Measurements from ENCODE around the gene OSBPL6. TPM values are rescaled to one million over a fixed set of nuclear protein-coding genes. Genes with fewer than 3 reads are reported as not detected.
"Not testable (repeated sequence)": the region's sequence is repeated elsewhere in the genome, so short reads cannot be mapped to it uniquely, and the experiment has no call there.

OSBPL6 gene
- total and polyA plus RNA-seq, 10 of the 15 experiments (the other 5 are each of a cell fraction or from before 2014, with no cell fraction given): 0.01 to 0.08 (median 0.03) TPM; not detected in 5

GRCh38 chr2:178350051-178350450 is 155.7 kb downstream of the OSBPL6 start:
- no peak overlapping the region for H3K4me3 ChIP-seq
- intact Hi-C loops (cut with micrococcal nuclease; ENCODE audit: unreplicated experiment) (no loop called here), in situ Hi-C loops (cut with MboI) (no loop called here)
- ChIA-PET SMC1A (ENCODE audit: uncharacterized antibody, unreplicated experiment) (interaction anchor here (1.0 kb wide), 1 partner anchor 9 kb away, joined by 3 read pairs; no protein-coding TSS in a partner anchor), RAD21 (ENCODE audit: unreplicated experiment) (no interaction called here), POLR2A (no interaction called here), CTCF (no interaction called here)
- no peak for TF ChIP-seq SPI1 (IDR thresholded peaks at IDR 0.05; ENCODE audit: borderline replicate concordance, insufficient read depth, low read depth, low read length)
- TF ChIP-seq HDAC6 (IDR thresholded peaks at IDR 0.05; ENCODE audit: unreplicated experiment): no peak
- no peak overlapping the region for H2AFZ ChIP-seq (ENCODE audit: control insufficient read depth, low read depth, low read length)
- no peaks in the 10 kb centered on the region for H3K4me1 ChIP-seq (ENCODE audit: control insufficient read depth, insufficient read depth, low read length)
- ATAC-seq (no peak), DNase-seq (ENCODE audit: low read depth, low spot score) (no peak), FAIRE-seq (no peak)
- no TSS peak for BruUV-seq (replicated peaks)
- H4K20me1 ChIP-seq (ENCODE audit: control insufficient read depth, insufficient read depth): no peaks in the 10 kb centered on the region
- no peak overlapping the region for H3K27ac ChIP-seq (ENCODE audit: control insufficient read depth, insufficient read depth)
- H3K27me3 ChIP-seq (replicated peaks in 1 of 2; ENCODE audit: control insufficient read depth in 2 of 2, insufficient read depth in 2 of 2, low read length in 1 of 2): peaks cover 0 to 2% of the 10 kb centered on the region in 2 experiments; a peak in 1 of 4 replicates
- H3K9ac ChIP-seq (ENCODE audit: control insufficient read depth, insufficient read depth, low read length): no peak overlapping the region
- no peaks in the 10 kb centered on the region for H3K79me2 ChIP-seq (ENCODE audit: control insufficient read depth, insufficient read depth, low read length)
- H3K4me2 ChIP-seq (ENCODE audit: control insufficient read depth, insufficient read depth): no peak overlapping the region
- H3K9me3 ChIP-seq (replicated peaks; ENCODE audit: control insufficient read depth, insufficient read depth, low read length): no peaks in the 10 kb centered on the region
- 29% methylated on average over 3 of the region's 3 CpGs for WGBS (ENCODE audit: insufficient coverage, insufficient replicate concordance, low lambda C conversion rate, missing lambda C conversion rate)
- H3K36me3 ChIP-seq (ENCODE audit: control insufficient read depth in 2 of 2, insufficient read depth in 2 of 2, low read length in 1 of 2): no peaks in the 10 kb centered on the region

- H3K4me2 ChIP-seq (ENCODE audit: control insufficient read depth, insufficient read depth); H3K9ac ChIP-seq (ENCODE audit: control insufficient read depth, insufficient read depth, low read length); DNase-seq (ENCODE audit: low read depth, low spot score); H3K4me1 ChIP-seq (ENCODE audit: control insufficient read depth, insufficient read depth, low read length); H2AFZ ChIP-seq (ENCODE audit: control insufficient read depth, low read depth, low read length); SMC1A ChIA-PET (ENCODE audit: uncharacterized antibody, unreplicated experiment); intact Hi-C loops (cut with micrococcal nuclease; ENCODE audit: unreplicated experiment); CTCF ChIA-PET; POLR2A ChIA-PET; H3K27ac ChIP-seq (ENCODE audit: control insufficient read depth, insufficient read depth); H3K9me3 ChIP-seq (replicated peaks; ENCODE audit: control insufficient read depth, insufficient read depth, low read length); BruUV-seq (replicated peaks); RAD21 ChIA-PET (ENCODE audit: unreplicated experiment); H4K20me1 ChIP-seq (ENCODE audit: control insufficient read depth, insufficient read depth); ATAC-seq; H3K4me3 ChIP-seq; H3K27me3 ChIP-seq (replicated peaks in 1 of 2; ENCODE audit: control insufficient read depth in 2 of 2, insufficient read depth in 2 of 2, low read length in 1 of 2); in situ Hi-C loops (cut with MboI); FAIRE-seq; H3K79me2 ChIP-seq (ENCODE audit: control insufficient read depth, insufficient read depth, low read length); H3K36me3 ChIP-seq (ENCODE audit: control insufficient read depth in 2 of 2, insufficient read depth in 2 of 2, low read length in 1 of 2): not testable (repeated sequence)
- 92% methylated on average over 4 of the region's 4 CpGs for whole genome bisulfite sequencing (ENCODE audit: insufficient coverage, insufficient replicate concordance, low lambda C conversion rate, missing lambda C conversion rate)
Measured at GRCh38 chr2:178357704-178358103, 163.4 kb downstream of the OSBPL6 start.
